Cardiac muscle cell (in vitro differentiated cells and primary cell): ENCODE measurements around the gene XYLT1. TPM values are rescaled to one million over a fixed set of nuclear protein-coding genes. Genes with fewer than 3 reads are reported as not detected.

Experiments
- DNase-seq, 2 donors: peaks; one replicate each; pipeline versions ENCODE4 v3.0.0 to v3.0.0-alpha.2; 2010 to 2017; ENCODE audit warnings: low read depth in 1 of 2, low spot score in 1 of 2
- H3K27ac ChIP-seq: fragments of 200-600 bp; sonication (generic); 2 replicates; pipeline ENCODE4 v1.5.1; 2016
- H3K27me3 ChIP-seq: fragments of 200-600 bp; sonication (generic); 2 replicates; pipeline ENCODE4 v1.6.0; 2016; ENCODE audit warnings: control low read depth
- H3K36me3 ChIP-seq: fragments of 200-600 bp; sonication (generic); 2 replicates; pipeline ENCODE4 v1.5.1; 2016; ENCODE audit warnings: control low read depth
- H3K4me1 ChIP-seq: fragments of 200-600 bp; sonication (generic); 2 replicates; pipeline ENCODE4 v1.8.1; 2017; ENCODE audit warnings: low read depth, mild to moderate bottlenecking, mixed run types
- H3K4me3 ChIP-seq: fragments of 200-600 bp; sonication (generic); 2 replicates; pipeline ENCODE4 v1.5.1; 2016; ENCODE audit warnings: mild to moderate bottlenecking
- H3K9me3 ChIP-seq: fragments of 200-600 bp; sonication (generic); 2 replicates; pipeline ENCODE4 v1.5.1; 2017; ENCODE audit warnings: low read depth, mild to moderate bottlenecking, control low read depth
- CTCF ChIP-seq: IDR thresholded peaks from 2 replicates; pipeline ENCODE4 v1.5.1; 2012; ENCODE audit warnings: low read depth, mild to moderate bottlenecking, low read length
- polyA plus RNA-seq: library from polyadenylated mRNA; unstranded; fragments of >200 nt; fragmentation: Nextera tagmentation; extraction: Ambion mirVana; gene quantifications from 2 replicates; pipeline ENCODE4 v1.2.1, GENCODE V29; 2016
- total RNA-seq: library from RNA; depleted of rRNA; stranded (reverse); fragments of >200 nt; gene quantifications from 2 replicates; pipeline ENCODE4 v1.2.3, GENCODE V29; 2016

XYLT1 gene
- total and polyA plus RNA-seq, 2 experiments from 2014 or later: 3.1 to 7.2 TPM

- Histone ChIP-seq H3K4me1 (peaks cover 14% of the 10 kb centered on the region), H3K36me3 (no peaks in the 10 kb centered on the region), H3K9me3 (no peaks in the 10 kb centered on the region), H3K4me3 (no peak overlapping the region), H3K27ac (no peak overlapping the region), H3K27me3 (no peaks in the 10 kb centered on the region)
- no peak for TF ChIP-seq CTCF
- DNase-seq: no peak
These were observed 264.0 kb downstream of the XYLT1 start for GRCh38 chr16:17206712-17207111.

DNA sequence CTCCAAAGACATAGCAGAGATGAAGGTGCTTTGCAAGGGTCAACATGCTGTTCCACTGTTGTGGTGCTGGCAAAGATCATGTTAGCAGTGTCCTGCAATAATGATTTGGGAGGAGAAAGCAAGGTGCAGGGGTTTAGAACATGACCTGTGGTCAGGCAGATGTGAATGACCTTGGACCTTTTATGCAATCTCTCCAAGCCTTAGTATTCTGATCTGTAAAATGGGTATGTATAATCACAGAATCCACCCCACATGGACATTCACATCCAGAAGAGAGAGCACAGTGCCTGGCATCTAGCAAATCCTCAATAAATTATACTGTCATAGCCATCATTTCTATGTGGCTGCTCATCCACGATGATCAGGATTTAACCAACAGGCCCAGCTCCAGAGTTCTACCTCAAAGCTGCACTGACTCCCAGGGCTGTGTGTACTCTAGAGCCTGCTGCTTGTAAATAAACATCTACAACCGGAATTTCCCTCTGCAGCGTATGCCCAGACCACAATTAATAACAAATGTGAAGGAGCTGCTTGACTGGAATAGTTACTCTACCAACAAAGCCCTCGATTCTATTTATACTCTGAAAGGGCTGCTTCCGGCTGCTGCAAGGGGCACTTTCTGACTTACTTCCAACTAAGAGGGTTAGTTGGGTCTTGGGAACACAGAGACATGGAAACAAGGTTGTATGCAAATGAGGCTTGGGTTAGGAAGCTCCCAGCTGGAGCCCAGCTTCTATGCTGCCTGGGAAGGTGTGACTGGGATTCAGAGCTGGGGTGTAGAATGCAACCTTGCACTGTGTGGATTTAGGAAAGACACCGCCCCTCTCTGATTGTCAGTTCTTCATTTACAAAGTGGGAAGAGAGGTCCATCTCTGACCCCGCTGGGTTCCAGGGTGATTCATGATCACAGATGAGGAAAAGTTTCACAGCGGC, 265.2 kb downstream of the XYLT1 start:
- H3K4me3 ChIP-seq: no peak overlapping the region
- H3K9me3 ChIP-seq: no peaks in the 10 kb centered on the region
- peak in 1 of 2 donors; percentile 56 for DNase-seq
- no peaks in the 10 kb centered on the region for H3K36me3 ChIP-seq
- H3K27me3 ChIP-seq: no peaks in the 10 kb centered on the region
- no peak for TF ChIP-seq CTCF
- peak overlapping the region; percentile 33 for H3K27ac ChIP-seq
- peaks cover 14% of the 10 kb centered on the region for H3K4me1 ChIP-seq

GRCh38 chr16:17204644-17205043, 266.1 kb downstream of the XYLT1 start:
- no peaks in the 10 kb centered on the region for H3K9me3 ChIP-seq
- H3K4me3 ChIP-seq: no peak overlapping the region
- H3K27ac ChIP-seq: no peak overlapping the region
- no peak for TF ChIP-seq CTCF
- no peaks in the 10 kb centered on the region for H3K36me3 ChIP-seq
- no peak for DNase-seq
- H3K4me1 ChIP-seq: peaks cover 14% of the 10 kb centered on the region
- no peaks in the 10 kb centered on the region for H3K27me3 ChIP-seq

GRCh38 chr16:17204206-17204605, 266.6 kb downstream of the XYLT1 start:
- DNase-seq: no peak
- H3K4me1 ChIP-seq: peaks cover 14% of the 10 kb centered on the region
- H3K27me3 ChIP-seq: no peaks in the 10 kb centered on the region
- no peaks in the 10 kb centered on the region for H3K9me3 ChIP-seq
- no peak for TF ChIP-seq CTCF
- no peak overlapping the region for H3K27ac ChIP-seq
- no peak overlapping the region for H3K4me3 ChIP-seq
- no peaks in the 10 kb centered on the region for H3K36me3 ChIP-seq

GRCh38 chr16:17203424-17203823, 267.3 kb downstream of the XYLT1 start:
- Histone ChIP-seq H3K9me3 (no peaks in the 10 kb centered on the region), H3K36me3 (no peaks in the 10 kb centered on the region), H3K27me3 (no peaks in the 10 kb centered on the region), H3K4me1 (peaks cover 14% of the 10 kb centered on the region), H3K27ac (no peak overlapping the region), H3K4me3 (no peak overlapping the region)
- TF ChIP-seq CTCF: no peak
- DNase-seq: no peak
